Upper lobe of left lung (tissue), 6 donors: Measurements from ENCODE around the gene ERC1. TPM values are rescaled to one million over a fixed set of nuclear protein-coding genes. Genes with fewer than 3 reads are reported as not detected.

Source experiments
- ATAC-seq, 2 donors: fragments of 200-7000 bp; cut with Tn5 transposase; one replicate each; pipeline ENCODE4 v1.9.1; 2022; ENCODE audit warnings: mild to moderate bottlenecking in 2 of 2, moderate library complexity in 2 of 2; ENCODE audit not compliant: low FRiP score in 2 of 2
- DNase-seq, 2 donors: peaks; one replicate each; pipeline ENCODE4 v3.0.0-alpha.2; 2019 to 2020
- H3K27ac ChIP-seq, 4 donors: fragments of 200-600 bp; sonication (generic); one replicate each; pipeline ENCODE4 v1.5.1; 2016 to 2019
- H3K27me3 ChIP-seq, 4 donors: fragments of 200-600 bp; sonication (generic); one replicate each; pipeline ENCODE4 v1.5.1; 2017 to 2019
- H3K36me3 ChIP-seq, 4 donors: fragments of 200-600 bp; sonication (generic); one replicate each; pipeline ENCODE4 v1.5.1; 2016 to 2019
- H3K4me1 ChIP-seq, 4 donors: fragments of 200-600 bp; sonication (generic); one replicate each; pipeline ENCODE4 v1.5.1; 2018 to 2019
- H3K4me3 ChIP-seq, 4 donors: fragments of 200-600 bp; sonication (generic); one replicate each; pipeline ENCODE4 v1.5.1; 2017 to 2019; ENCODE audit warnings: mild to moderate bottlenecking in 2 of 4, moderate library complexity in 1 of 4
- H3K9me3 ChIP-seq, 4 donors: fragments of 200-600 bp; sonication (generic); one replicate each; pipeline ENCODE4 v1.5.1; 2018 to 2019
- CTCF ChIP-seq, 6 experiments: fragments of 450-650 bp in 4 of 6; fragments of 200-600 bp in 2 of 6; sonication (generic) in 2 of 6; IDR thresholded peaks; one replicate each; pipeline ENCODE4 v1.5.1; 2016 to 2019; ENCODE audit warnings: antibody characterized with exemption in 6 of 6
- EP300 ChIP-seq, 4 donors: sonication (generic); formaldehyde crosslinking; IDR thresholded peaks; one replicate each; pipeline ENCODE4 v1.5.1; 2017; ENCODE audit warnings: antibody characterized with exemption in 4 of 4, control low read depth in 2 of 4
- POLR2A ChIP-seq, 4 donors: fragments of 450-650 bp; IDR thresholded peaks; one replicate each; pipeline ENCODE4 v1.5.1; 2016 to 2017; ENCODE audit warnings: antibody characterized with exemption in 4 of 4, mild to moderate bottlenecking in 2 of 4
- POLR2AphosphoS5 ChIP-seq, 2 donors: sonication (generic); formaldehyde crosslinking; IDR thresholded peaks; one replicate each; pipeline ENCODE4 v1.5.1; 2017; ENCODE audit warnings: antibody characterized with exemption in 2 of 2
- WGBS, 2 donors: methylation state at CpG; one replicate each; pipeline ENCODE4 v1.1.5; 2017 to 2018; 5-methylcytosine and 5-hydroxymethylcytosine counted together
- total RNA-seq, 6 donors: library from RNA; depleted of rRNA in 4 of 6; stranded (reverse); fragments of >200 nt in 4 of 6; gene quantifications; one replicate each; pipeline versions ENCODE4 v1.1.0 to v1.2.1, GENCODE V29; 2016 to 2021
- donor health status: DM: no; HTN: no; CAD: no; lungs with moderate emphysema.
- donor health status: DM: no; HTN: yes; CAD: no; lungs with severe emphysema.

Gene ERC1
- total RNA-seq, 6 donors from 2014 or later: 37.7 to 158 (median 60.1) TPM

GRCh38 chr12:1502379-1502720 is 511.3 kb downstream of the ERC1 start:
- TF ChIP-seq CTCF (IDR thresholded peaks at IDR 0.05) (no peak), EP300 (IDR thresholded peaks at IDR 0.05) (no peak), POLR2A (IDR thresholded peaks at IDR 0.05) (no peak), POLR2AphosphoS5 (IDR thresholded peaks at IDR 0.05) (no peak)
- H3K36me3 ChIP-seq: no peaks in the 10 kb centered on the region
- H3K4me1 ChIP-seq: no peaks in the 10 kb centered on the region
- DNase-seq (no peak), ATAC-seq (no peak)
- no peaks in the 10 kb centered on the region for H3K27me3 ChIP-seq
- H3K4me3 ChIP-seq: no peak overlapping the region
- H3K9me3 ChIP-seq: no peaks in the 10 kb centered on the region
- 42 to 46% methylated on average over 6 of the region's 6 CpGs for WGBS, 2 donors
- no peak overlapping the region for H3K27ac ChIP-seq

- no peaks in the 10 kb centered on the region for H3K4me1 ChIP-seq
- H3K4me3 ChIP-seq: no peak overlapping the region
- no peaks in the 10 kb centered on the region for H3K27me3 ChIP-seq
- DNase-seq (no peak), ATAC-seq (no peak)
- H3K27ac ChIP-seq: no peak overlapping the region
- 47 to 64% methylated on average over 12 to 13 of the region's 13 CpGs for WGBS, 2 donors
- no peaks in the 10 kb centered on the region for H3K9me3 ChIP-seq
- TF ChIP-seq POLR2AphosphoS5 (IDR thresholded peaks at IDR 0.05): no peak
- TF ChIP-seq EP300 (IDR thresholded peaks at IDR 0.05): no peak
- TF ChIP-seq POLR2A (IDR thresholded peaks at IDR 0.05): no peak
- TF ChIP-seq CTCF (IDR thresholded peaks at IDR 0.05): no peak
- no peaks in the 10 kb centered on the region for H3K36me3 ChIP-seq
Measured at GRCh38 chr12:1502831-1503230, 511.8 kb downstream of the ERC1 start.

- Histone ChIP-seq H3K4me3 (no peak overlapping the region), H3K27ac (no peak overlapping the region), H3K4me1 (no peaks in the 10 kb centered on the region), H3K27me3 (no peaks in the 10 kb centered on the region), H3K36me3 (no peaks in the 10 kb centered on the region), H3K9me3 (no peaks in the 10 kb centered on the region)
- 84 to 88% methylated on average over 17 to 20 of the region's 22 CpGs for WGBS, 2 donors
- DNase-seq (no peak), ATAC-seq (no peak)
- TF ChIP-seq CTCF (IDR thresholded peaks at IDR 0.05) (no peak), POLR2AphosphoS5 (IDR thresholded peaks at IDR 0.05) (no peak), EP300 (IDR thresholded peaks at IDR 0.05) (no peak), POLR2A (IDR thresholded peaks at IDR 0.05) (no peak)
Measured at GRCh38 chr12:1503281-1503711, 512.3 kb downstream of the ERC1 start.

- TF ChIP-seq CTCF (IDR thresholded peaks at IDR 0.05) (no peak), POLR2AphosphoS5 (IDR thresholded peaks at IDR 0.05) (no peak), EP300 (IDR thresholded peaks at IDR 0.05) (no peak), POLR2A (IDR thresholded peaks at IDR 0.05) (no peak)
- Histone ChIP-seq H3K4me3 (no peak overlapping the region), H3K9me3 (no peaks in the 10 kb centered on the region), H3K27me3 (no peaks in the 10 kb centered on the region), H3K4me1 (no peaks in the 10 kb centered on the region), H3K36me3 (no peaks in the 10 kb centered on the region), H3K27ac (no peak overlapping the region)
- ATAC-seq (no peak), DNase-seq (no peak)
- 49 to 72% methylated on average over 16 of the region's 16 CpGs for WGBS, 2 donors
Measured at GRCh38 chr12:1504304-1504894, 513.4 kb downstream of the ERC1 start.

- TF ChIP-seq POLR2AphosphoS5 (IDR thresholded peaks at IDR 0.05) (no peak), EP300 (IDR thresholded peaks at IDR 0.05) (no peak), POLR2A (IDR thresholded peaks at IDR 0.05) (no peak), CTCF (IDR thresholded peaks at IDR 0.05) (no peak)
- Histone ChIP-seq H3K36me3 (no peaks in the 10 kb centered on the region), H3K4me3 (no peak overlapping the region), H3K4me1 (no peaks in the 10 kb centered on the region), H3K27me3 (no peaks in the 10 kb centered on the region), H3K27ac (no peak overlapping the region), H3K9me3 (no peaks in the 10 kb centered on the region)
- ATAC-seq (no peak), DNase-seq (no peak)
- 70 to 72% methylated on average over 14 of the region's 14 CpGs for WGBS, 2 donors
Measured at GRCh38 chr12:1504895-1505311, 513.9 kb downstream of the ERC1 start.
